DND-41 (cell line): ENCODE measurements around the gene ARHGAP27.
"Not testable (repeated sequence)": the region's sequence is repeated elsewhere in the genome, so short reads cannot be mapped to it uniquely, and the experiment has no call there.

Experiments used
- EZH2 ChIP-seq: IDR thresholded peaks from 3 replicates; pipeline ENCODE4 v1.6.1; 2012; ENCODE audit warnings: borderline replicate concordance, low read depth, mild to moderate bottlenecking, moderate library complexity, low read length, inconsistent platforms; ENCODE audit not compliant: severe bottlenecking
- TF ChIP-seq, protein P1 (sequence below): IDR thresholded peaks from 2 replicates; pipeline ENCODE4 v1.5.1; 2012; ENCODE audit warnings: borderline replicate concordance, low read length, moderate library complexity, mild to moderate bottlenecking; ENCODE audit not compliant: poor library complexity, severe bottlenecking; ENCODE audit errors: extremely low read depth

DNA sequence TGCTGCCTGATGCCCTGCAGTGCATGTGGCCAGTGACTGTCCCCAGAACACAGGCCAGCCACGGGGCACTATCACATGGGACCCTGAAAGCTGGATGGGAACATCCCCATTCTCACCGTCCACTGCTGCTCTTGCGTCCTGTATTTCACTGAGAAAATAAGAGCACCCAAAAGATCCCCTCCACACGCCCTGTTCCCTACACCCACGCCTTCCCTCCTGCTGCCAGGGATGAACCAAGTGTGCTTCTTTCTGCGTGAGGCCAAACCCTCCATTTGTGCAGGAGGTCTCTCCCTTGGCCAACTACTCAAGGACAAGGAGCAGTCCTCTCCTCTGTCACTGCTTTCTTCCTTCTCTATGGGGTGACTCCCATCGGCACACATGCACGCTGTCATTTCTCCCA, 21.7 kb upstream of the ARHGAP27 start:
- TF ChIP-seq, protein P1, sequence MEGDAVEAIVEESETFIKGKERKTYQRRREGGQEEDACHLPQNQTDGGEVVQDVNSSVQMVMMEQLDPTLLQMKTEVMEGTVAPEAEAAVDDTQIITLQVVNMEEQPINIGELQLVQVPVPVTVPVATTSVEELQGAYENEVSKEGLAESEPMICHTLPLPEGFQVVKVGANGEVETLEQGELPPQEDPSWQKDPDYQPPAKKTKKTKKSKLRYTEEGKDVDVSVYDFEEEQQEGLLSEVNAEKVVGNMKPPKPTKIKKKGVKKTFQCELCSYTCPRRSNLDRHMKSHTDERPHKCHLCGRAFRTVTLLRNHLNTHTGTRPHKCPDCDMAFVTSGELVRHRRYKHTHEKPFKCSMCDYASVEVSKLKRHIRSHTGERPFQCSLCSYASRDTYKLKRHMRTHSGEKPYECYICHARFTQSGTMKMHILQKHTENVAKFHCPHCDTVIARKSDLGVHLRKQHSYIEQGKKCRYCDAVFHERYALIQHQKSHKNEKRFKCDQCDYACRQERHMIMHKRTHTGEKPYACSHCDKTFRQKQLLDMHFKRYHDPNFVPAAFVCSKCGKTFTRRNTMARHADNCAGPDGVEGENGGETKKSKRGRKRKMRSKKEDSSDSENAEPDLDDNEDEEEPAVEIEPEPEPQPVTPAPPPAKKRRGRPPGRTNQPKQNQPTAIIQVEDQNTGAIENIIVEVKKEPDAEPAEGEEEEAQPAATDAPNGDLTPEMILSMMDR: not testable (repeated sequence)
- TF ChIP-seq EZH2: not testable (repeated sequence)
